ENCODE results near the gene ENTHD1.

DNA sequence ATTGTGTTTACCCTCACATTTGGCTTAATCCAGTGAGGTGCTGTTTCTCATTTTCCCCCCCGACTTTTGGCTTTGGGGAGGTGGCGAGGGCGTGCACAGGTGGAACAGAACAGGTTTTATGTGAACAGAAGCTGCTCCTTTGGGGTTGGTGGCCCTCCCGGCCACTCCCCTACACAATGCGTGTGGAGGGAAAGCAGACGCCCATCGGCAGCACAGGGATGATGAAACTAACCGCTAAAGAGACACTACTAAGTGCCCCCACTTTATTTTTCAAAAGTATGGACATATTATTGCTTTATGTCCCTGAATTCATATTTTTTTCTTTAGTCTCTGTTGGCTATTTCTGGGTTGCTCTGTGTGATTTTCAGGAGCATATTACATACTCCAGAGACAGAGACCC is 160.9 kb downstream of the ENTHD1 start:
- TF ChIP-seq SMC3 (IDR thresholded peaks at IDR 0.05; ENCODE audit: borderline replicate concordance, low read length) = no peak
- no peak for TF ChIP-seq IKZF1 (conservative IDR thresholded peaks at IDR 0.05)
- TF ChIP-seq, protein P1, sequence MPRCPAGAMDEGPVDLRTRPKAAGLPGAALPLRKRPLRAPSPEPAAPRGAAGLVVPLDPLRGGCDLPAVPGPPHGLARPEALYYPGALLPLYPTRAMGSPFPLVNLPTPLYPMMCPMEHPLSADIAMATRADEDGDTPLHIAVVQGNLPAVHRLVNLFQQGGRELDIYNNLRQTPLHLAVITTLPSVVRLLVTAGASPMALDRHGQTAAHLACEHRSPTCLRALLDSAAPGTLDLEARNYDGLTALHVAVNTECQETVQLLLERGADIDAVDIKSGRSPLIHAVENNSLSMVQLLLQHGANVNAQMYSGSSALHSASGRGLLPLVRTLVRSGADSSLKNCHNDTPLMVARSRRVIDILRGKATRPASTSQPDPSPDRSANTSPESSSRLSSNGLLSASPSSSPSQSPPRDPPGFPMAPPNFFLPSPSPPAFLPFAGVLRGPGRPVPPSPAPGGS (IDR thresholded peaks at IDR 0.05; ENCODE audit: borderline replicate concordance, insufficient read depth, low read depth, low read length, poor library complexity, severe bottlenecking) = no peak
- TF ChIP-seq EP300 (IDR thresholded peaks at IDR 0.05; ENCODE audit: borderline replicate concordance in 1 of 2, control insufficient read depth in 1 of 2, low read depth in 2 of 2, low read length in 2 of 2) = no peak
- no peak for TF ChIP-seq KDM1A (IDR thresholded peaks at IDR 0.05; ENCODE audit: borderline replicate concordance)
- no peak for TF ChIP-seq HDAC2 (IDR thresholded peaks at IDR 0.05)
- TF ChIP-seq SPI1 (IDR thresholded peaks at IDR 0.05; ENCODE audit: borderline replicate concordance, insufficient read depth, low read depth, low read length) = no peak
- TF ChIP-seq, protein P2, sequence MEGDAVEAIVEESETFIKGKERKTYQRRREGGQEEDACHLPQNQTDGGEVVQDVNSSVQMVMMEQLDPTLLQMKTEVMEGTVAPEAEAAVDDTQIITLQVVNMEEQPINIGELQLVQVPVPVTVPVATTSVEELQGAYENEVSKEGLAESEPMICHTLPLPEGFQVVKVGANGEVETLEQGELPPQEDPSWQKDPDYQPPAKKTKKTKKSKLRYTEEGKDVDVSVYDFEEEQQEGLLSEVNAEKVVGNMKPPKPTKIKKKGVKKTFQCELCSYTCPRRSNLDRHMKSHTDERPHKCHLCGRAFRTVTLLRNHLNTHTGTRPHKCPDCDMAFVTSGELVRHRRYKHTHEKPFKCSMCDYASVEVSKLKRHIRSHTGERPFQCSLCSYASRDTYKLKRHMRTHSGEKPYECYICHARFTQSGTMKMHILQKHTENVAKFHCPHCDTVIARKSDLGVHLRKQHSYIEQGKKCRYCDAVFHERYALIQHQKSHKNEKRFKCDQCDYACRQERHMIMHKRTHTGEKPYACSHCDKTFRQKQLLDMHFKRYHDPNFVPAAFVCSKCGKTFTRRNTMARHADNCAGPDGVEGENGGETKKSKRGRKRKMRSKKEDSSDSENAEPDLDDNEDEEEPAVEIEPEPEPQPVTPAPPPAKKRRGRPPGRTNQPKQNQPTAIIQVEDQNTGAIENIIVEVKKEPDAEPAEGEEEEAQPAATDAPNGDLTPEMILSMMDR (IDR thresholded peaks at IDR 0.05 in 2 of 3, conservative IDR thresholded peaks at IDR 0.05 in 1 of 3; ENCODE audit: control insufficient read depth in 2 of 3, extremely low read depth in 1 of 3, insufficient read depth in 1 of 3, low read depth in 3 of 3, low read length in 3 of 3) = no peak
- no peak for TF ChIP-seq CBX3 (IDR thresholded peaks at IDR 0.05; ENCODE audit: borderline replicate concordance, low read depth)
- no peak for TF ChIP-seq PML (IDR thresholded peaks at IDR 0.05; ENCODE audit: low read length)
- no peak for TF ChIP-seq SREBF1 (IDR thresholded peaks at IDR 0.05; ENCODE audit: low read length)
- TF ChIP-seq, protein P3, sequence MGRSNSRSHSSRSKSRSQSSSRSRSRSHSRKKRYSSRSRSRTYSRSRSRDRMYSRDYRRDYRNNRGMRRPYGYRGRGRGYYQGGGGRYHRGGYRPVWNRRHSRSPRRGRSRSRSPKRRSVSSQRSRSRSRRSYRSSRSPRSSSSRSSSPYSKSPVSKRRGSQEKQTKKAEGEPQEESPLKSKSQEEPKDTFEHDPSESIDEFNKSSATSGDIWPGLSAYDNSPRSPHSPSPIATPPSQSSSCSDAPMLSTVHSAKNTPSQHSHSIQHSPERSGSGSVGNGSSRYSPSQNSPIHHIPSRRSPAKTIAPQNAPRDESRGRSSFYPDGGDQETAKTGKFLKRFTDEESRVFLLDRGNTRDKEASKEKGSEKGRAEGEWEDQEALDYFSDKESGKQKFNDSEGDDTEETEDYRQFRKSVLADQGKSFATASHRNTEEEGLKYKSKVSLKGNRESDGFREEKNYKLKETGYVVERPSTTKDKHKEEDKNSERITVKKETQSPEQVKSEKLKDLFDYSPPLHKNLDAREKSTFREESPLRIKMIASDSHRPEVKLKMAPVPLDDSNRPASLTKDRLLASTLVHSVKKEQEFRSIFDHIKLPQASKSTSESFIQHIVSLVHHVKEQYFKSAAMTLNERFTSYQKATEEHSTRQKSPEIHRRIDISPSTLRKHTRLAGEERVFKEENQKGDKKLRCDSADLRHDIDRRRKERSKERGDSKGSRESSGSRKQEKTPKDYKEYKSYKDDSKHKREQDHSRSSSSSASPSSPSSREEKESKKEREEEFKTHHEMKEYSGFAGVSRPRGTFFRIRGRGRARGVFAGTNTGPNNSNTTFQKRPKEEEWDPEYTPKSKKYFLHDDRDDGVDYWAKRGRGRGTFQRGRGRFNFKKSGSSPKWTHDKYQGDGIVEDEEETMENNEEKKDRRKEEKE (IDR thresholded peaks at IDR 0.05) = no peak

All from GM12878 (cell line).